Spleen (tissue), 3 donors: Measurements from ENCODE around the gene EXTL2.

Experiments used
- POLR2A ChIP-seq, 3 donors: fragments of 450-650 bp; IDR thresholded peaks; one replicate each; pipeline ENCODE4 v1.5.1; 2017; ENCODE audit warnings: antibody characterized with exemption in 3 of 3, mild to moderate bottlenecking in 1 of 3
- POLR2AphosphoS5 ChIP-seq, 3 donors: sonication (generic); formaldehyde crosslinking; IDR thresholded peaks; one replicate each; pipeline ENCODE4 v1.5.1; 2017; ENCODE audit warnings: antibody characterized with exemption in 3 of 3

DNA sequence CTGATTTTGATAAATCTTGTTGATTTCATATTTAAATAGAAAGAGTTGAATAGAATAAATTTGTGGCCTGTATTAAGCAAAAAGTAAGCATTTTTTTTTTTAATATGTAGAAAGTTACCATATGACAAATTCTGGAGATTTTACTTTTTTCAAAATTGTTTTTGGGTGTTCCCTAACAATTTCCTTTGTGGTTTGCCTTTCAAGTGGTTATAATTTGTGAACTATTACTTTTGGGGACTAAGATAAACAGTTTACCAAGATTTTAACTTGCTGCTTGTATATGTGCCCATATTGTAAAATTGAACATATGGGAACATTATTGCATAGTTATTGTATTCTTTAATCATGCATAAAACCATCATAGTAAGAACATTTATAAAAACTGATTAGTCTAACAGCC, 35.9 kb upstream of the EXTL2 start:
- TF ChIP-seq POLR2AphosphoS5 (IDR thresholded peaks at IDR 0.05) (no peak), POLR2A (IDR thresholded peaks at IDR 0.05) (no peak)
